Measurements from ENCODE around the gene TMC7.

DNA sequence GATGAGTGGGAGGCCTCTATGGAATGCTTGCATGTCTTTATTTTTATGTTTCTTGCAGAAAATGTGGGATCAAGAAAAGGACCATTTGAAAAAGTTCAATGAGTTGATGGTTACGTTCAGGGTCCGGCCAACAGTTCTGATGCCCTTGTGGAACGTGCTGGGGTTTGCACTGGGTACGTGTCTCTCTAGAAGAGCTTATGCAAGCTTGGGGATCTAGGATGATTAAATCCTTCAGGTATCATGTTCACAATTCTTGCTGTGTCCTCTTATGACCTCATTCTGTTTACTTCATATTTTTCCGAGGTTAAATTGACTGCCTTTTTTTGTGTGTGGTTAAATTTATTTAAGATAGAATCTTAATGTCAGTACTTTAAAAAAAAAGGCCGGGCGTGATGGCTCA lies 90.1 kb downstream of the TMC7 start:
- no peak for TF ChIP-seq SMARCA5 (IDR thresholded peaks at IDR 0.05)
- TF ChIP-seq, protein P1, sequence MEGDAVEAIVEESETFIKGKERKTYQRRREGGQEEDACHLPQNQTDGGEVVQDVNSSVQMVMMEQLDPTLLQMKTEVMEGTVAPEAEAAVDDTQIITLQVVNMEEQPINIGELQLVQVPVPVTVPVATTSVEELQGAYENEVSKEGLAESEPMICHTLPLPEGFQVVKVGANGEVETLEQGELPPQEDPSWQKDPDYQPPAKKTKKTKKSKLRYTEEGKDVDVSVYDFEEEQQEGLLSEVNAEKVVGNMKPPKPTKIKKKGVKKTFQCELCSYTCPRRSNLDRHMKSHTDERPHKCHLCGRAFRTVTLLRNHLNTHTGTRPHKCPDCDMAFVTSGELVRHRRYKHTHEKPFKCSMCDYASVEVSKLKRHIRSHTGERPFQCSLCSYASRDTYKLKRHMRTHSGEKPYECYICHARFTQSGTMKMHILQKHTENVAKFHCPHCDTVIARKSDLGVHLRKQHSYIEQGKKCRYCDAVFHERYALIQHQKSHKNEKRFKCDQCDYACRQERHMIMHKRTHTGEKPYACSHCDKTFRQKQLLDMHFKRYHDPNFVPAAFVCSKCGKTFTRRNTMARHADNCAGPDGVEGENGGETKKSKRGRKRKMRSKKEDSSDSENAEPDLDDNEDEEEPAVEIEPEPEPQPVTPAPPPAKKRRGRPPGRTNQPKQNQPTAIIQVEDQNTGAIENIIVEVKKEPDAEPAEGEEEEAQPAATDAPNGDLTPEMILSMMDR (IDR thresholded peaks at IDR 0.05 in 2 of 3, conservative IDR thresholded peaks at IDR 0.05 in 1 of 3; ENCODE audit: insufficient read depth in 2 of 3, low read depth in 1 of 3, low read length in 3 of 3): no peak
- TF ChIP-seq POLR2B (IDR thresholded peaks at IDR 0.05; ENCODE audit: low read depth, partially characterized antibody): no peak
- TF ChIP-seq EP300 (IDR thresholded peaks at IDR 0.05; ENCODE audit: low read length): no peak
- TF ChIP-seq POLR2A (conservative IDR thresholded peaks at IDR 0.05): no peak
- no peak for TF ChIP-seq MXI1 (IDR thresholded peaks at IDR 0.05; ENCODE audit: low read depth, low read length)
- TF ChIP-seq, protein P2, sequence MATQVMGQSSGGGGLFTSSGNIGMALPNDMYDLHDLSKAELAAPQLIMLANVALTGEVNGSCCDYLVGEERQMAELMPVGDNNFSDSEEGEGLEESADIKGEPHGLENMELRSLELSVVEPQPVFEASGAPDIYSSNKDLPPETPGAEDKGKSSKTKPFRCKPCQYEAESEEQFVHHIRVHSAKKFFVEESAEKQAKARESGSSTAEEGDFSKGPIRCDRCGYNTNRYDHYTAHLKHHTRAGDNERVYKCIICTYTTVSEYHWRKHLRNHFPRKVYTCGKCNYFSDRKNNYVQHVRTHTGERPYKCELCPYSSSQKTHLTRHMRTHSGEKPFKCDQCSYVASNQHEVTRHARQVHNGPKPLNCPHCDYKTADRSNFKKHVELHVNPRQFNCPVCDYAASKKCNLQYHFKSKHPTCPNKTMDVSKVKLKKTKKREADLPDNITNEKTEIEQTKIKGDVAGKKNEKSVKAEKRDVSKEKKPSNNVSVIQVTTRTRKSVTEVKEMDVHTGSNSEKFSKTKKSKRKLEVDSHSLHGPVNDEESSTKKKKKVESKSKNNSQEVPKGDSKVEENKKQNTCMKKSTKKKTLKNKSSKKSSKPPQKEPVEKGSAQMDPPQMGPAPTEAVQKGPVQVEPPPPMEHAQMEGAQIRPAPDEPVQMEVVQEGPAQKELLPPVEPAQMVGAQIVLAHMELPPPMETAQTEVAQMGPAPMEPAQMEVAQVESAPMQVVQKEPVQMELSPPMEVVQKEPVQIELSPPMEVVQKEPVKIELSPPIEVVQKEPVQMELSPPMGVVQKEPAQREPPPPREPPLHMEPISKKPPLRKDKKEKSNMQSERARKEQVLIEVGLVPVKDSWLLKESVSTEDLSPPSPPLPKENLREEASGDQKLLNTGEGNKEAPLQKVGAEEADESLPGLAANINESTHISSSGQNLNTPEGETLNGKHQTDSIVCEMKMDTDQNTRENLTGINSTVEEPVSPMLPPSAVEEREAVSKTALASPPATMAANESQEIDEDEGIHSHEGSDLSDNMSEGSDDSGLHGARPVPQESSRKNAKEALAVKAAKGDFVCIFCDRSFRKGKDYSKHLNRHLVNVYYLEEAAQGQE (IDR thresholded peaks at IDR 0.05; ENCODE audit: borderline replicate concordance): no peak
- TF ChIP-seq, protein P2 (CRISPR knock-in tag; IDR thresholded peaks at IDR 0.05; ENCODE audit: low read depth): no peak
- no peak for TF ChIP-seq RBFOX2 (IDR thresholded peaks at IDR 0.05; ENCODE audit: low read depth, low read length)
- TF ChIP-seq ZNF695 (CRISPR knock-in tag; IDR thresholded peaks at IDR 0.05): no peak
- no peak for TF ChIP-seq TBP (optimal IDR thresholded peaks at IDR 0.05; ENCODE audit: low read depth, low read length)

All from K562 (cell line).